Common myeloid progenitor, CD34-positive (primary cell): ENCODE data around the gene NEURL1B.

Experiments used
- CTCF ChIA-PET: fragments of 350-600 bp; sonication (Branson Sonifier 250); formaldehyde crosslinking; loops from one replicate; lab custom pipeline; 2021; ENCODE audit warnings: antibody characterized with exemption; lab: Charles Lee
- POLR2A ChIA-PET: fragments of 350-600 bp; sonication (Branson Sonifier 250); formaldehyde crosslinking; loops from one replicate; lab custom pipeline; 2021; ENCODE audit warnings: antibody characterized with exemption; lab: Charles Lee
- DNase-seq, 3 donors: peaks; one replicate each; pipeline versions ENCODE4 v3.0.0 to v3.0.0-alpha.2; 2013
- H3K27ac ChIP-seq, 2 experiments: 1 replicate in 1 of 2; 2 replicates in 1 of 2; pipeline ENCODE4 v1.7.0; 2013; ENCODE audit warnings: inconsistent platforms in 2 of 2, low read length in 2 of 2, mild to moderate bottlenecking in 2 of 2, low read depth in 1 of 2, moderate library complexity in 1 of 2; ENCODE audit not compliant: severe bottlenecking in 2 of 2, insufficient read depth in 1 of 2, poor library complexity in 1 of 2
- H3K27me3 ChIP-seq, 5 experiments: replicated peaks in 2 of 5; 1 replicate in 3 of 5; 2 replicates in 2 of 5; pipeline versions ENCODE4 v1.6.1 to v1.7.0; 2013; ENCODE audit warnings: low read length in 4 of 5, mild to moderate bottlenecking in 2 of 5, moderate library complexity in 2 of 5, inconsistent platforms in 1 of 5; ENCODE audit not compliant: insufficient read depth in 5 of 5, control insufficient read depth in 4 of 5
- H3K36me3 ChIP-seq, 4 experiments: 1 replicate in 2 of 4; 2 replicates in 2 of 4; pipeline versions ENCODE4 v1.6.1 to v1.7.0; 2013; ENCODE audit warnings: low read length in 3 of 4, control low read depth in 1 of 4, mild to moderate bottlenecking in 1 of 4; ENCODE audit not compliant: control insufficient read depth in 4 of 4, insufficient read depth in 4 of 4
- H3K4me1 ChIP-seq, 4 experiments: 1 replicate in 3 of 4; 2 replicates in 1 of 4; pipeline versions ENCODE4 v1.6.1 to v1.7.1; 2013; ENCODE audit warnings: low read length in 3 of 4, mild to moderate bottlenecking in 3 of 4, control low read depth in 1 of 4, inconsistent platforms in 1 of 4, moderate library complexity in 1 of 4; ENCODE audit not compliant: control insufficient read depth in 4 of 4, insufficient read depth in 4 of 4; ENCODE audit errors: control extremely low read depth in 1 of 4
- H3K4me3 ChIP-seq, 7 experiments: 1 replicate in 4 of 7; 2 replicates in 3 of 7; pipeline versions ENCODE4 v1.5.1 to v1.7.0; 2013; ENCODE audit warnings: mild to moderate bottlenecking in 7 of 7, low read length in 6 of 7, moderate library complexity in 6 of 7, inconsistent platforms in 2 of 7, low read depth in 2 of 7, control low read depth in 1 of 7; ENCODE audit not compliant: insufficient read depth in 4 of 7, control insufficient read depth in 1 of 7; ENCODE audit errors: extremely low read depth in 1 of 7
- H3K9me3 ChIP-seq, 5 experiments: 1 replicate in 4 of 5; 2 replicates in 1 of 5; pipeline versions ENCODE4 v1.6.1 to v1.7.1; 2013; ENCODE audit warnings: low read length in 4 of 5, mild to moderate bottlenecking in 2 of 5, inconsistent platforms in 1 of 5, low read depth in 1 of 5, moderate library complexity in 1 of 5; ENCODE audit not compliant: control insufficient read depth in 4 of 5, insufficient read depth in 2 of 5; ENCODE audit errors: control extremely low read depth in 1 of 5
- WGBS: methylation state at CpG from one replicate; pipeline ENCODE4 v1.1.5; 2013; ENCODE audit not compliant: insufficient coverage; 5-methylcytosine and 5-hydroxymethylcytosine counted together

The NEURL1B gene

GRCh38 chr5:172659909-172660628 is 19.0 kb downstream of the NEURL1B start:
- 42% methylated on average over 14 of the region's 18 CpGs for WGBS
- H3K4me3 ChIP-seq: no peak overlapping the region
- peak overlapping the region; percentile 33 to 73 for H3K27ac ChIP-seq

GRCh38 chr5:172660974-172661373 is 19.9 kb downstream of the NEURL1B start:
- 90% methylated on average over 2 of the region's 3 CpGs for WGBS
- CTCF ChIA-PET: interaction anchor here (1.0 to 4.1 kb wide), 4 partner anchors 18 to 182 kb away, joined by 3 to 44 read pairs (median 4); partner anchors contain the start of gene NEURL1B
- H3K4me1 ChIP-seq: peaks cover 1 to 68% (median 36%) of the 10 kb centered on the region in 4 experiments

More at GRCh38 chr5:172659909-172660628, 19.0 kb downstream of the NEURL1B start:
- Histone ChIP-seq H3K4me1 (peaks cover 1 to 64% (median 34%) of the 10 kb centered on the region in 4 experiments), H3K9me3 (peaks cover 0 to 10% (median 9%) of the 10 kb centered on the region in 5 experiments), H3K36me3 (peaks cover 0 to 9% (median 2%) of the 10 kb centered on the region in 4 experiments), H3K27me3 (no peaks in the 10 kb centered on the region)
- CTCF ChIA-PET: interaction anchor here (0.9 to 4.1 kb wide), 11 partner anchors 8 to 692 kb away, joined by 3 to 44 read pairs (median 5); partner anchors contain the start of gene NEURL1B
- DNase-seq: peak; percentile 40 to 82 (median 72)
- POLR2A ChIA-PET: interaction anchor here (1.4 kb wide), 1 partner anchor 18 kb away, joined by 5 read pairs; the partner anchor contains the start of gene NEURL1B

GRCh38 chr5:172661526-172661925 is 20.5 kb downstream of the NEURL1B start:
- no peaks in the 10 kb centered on the region for H3K9me3 ChIP-seq
- H3K4me1 ChIP-seq: peaks cover 1 to 68% (median 37%) of the 10 kb centered on the region in 4 experiments
- WGBS: 79% methylated on average over 9 of the region's 9 CpGs
- H3K27ac ChIP-seq: peak overlapping the region; percentile 21 to 28
- no peaks in the 10 kb centered on the region for H3K27me3 ChIP-seq
- CTCF ChIA-PET: interaction anchor here (0.6 kb wide), 1 partner anchor 29 kb away, joined by 3 read pairs; no protein-coding TSS in a partner anchor
- no peak for DNase-seq
- POLR2A ChIA-PET: no interaction called here
- H3K4me3 ChIP-seq: no peak overlapping the region
- peaks cover 0 to 3% (median 0%) of the 10 kb centered on the region in 4 experiments for H3K36me3 ChIP-seq

More at GRCh38 chr5:172660974-172661373, 19.9 kb downstream of the NEURL1B start:
- POLR2A ChIA-PET: no interaction called here
- Histone ChIP-seq H3K9me3 (peaks cover 0 to 1% (median 0%) of the 10 kb centered on the region in 5 experiments), H3K36me3 (peaks cover 0 to 3% (median under 1%) of the 10 kb centered on the region in 4 experiments), H3K27ac (no peak overlapping the region), H3K4me3 (no peak overlapping the region), H3K27me3 (no peaks in the 10 kb centered on the region)
- DNase-seq: no peak

GRCh38 chr5:172662596-172662995 is 21.5 kb downstream of the NEURL1B start:
- no peaks in the 10 kb centered on the region for H3K9me3 ChIP-seq
- ChIA-PET CTCF (no interaction called here), POLR2A (no interaction called here)
- H3K27me3 ChIP-seq: no peaks in the 10 kb centered on the region
- DNase-seq: no peak
- H3K27ac ChIP-seq: no peak overlapping the region
- peaks cover 0 to 3% (median 0%) of the 10 kb centered on the region in 4 experiments for H3K36me3 ChIP-seq
- no peak overlapping the region for H3K4me3 ChIP-seq
- 90% methylated on average over 2 of the region's 2 CpGs for WGBS
- H3K4me1 ChIP-seq: peaks cover 1 to 59% (median 35%) of the 10 kb centered on the region in 4 experiments

- peaks cover 1 to 46% (median 24%) of the 10 kb centered on the region in 4 experiments for H3K4me1 ChIP-seq
- no peak overlapping the region for H3K27ac ChIP-seq
- H3K36me3 ChIP-seq: peaks cover 0 to 8% (median 0%) of the 10 kb centered on the region in 4 experiments
- H3K4me3 ChIP-seq: no peak overlapping the region
- CTCF ChIA-PET: interaction anchor here (1.3 to 2.1 kb wide), 3 partner anchors 8 to 32 kb away, joined by 4 to 6 read pairs (median 5); no protein-coding TSS in a partner anchor
- POLR2A ChIA-PET: interaction anchor here (0.8 kb wide), 1 partner anchor 38 kb away, joined by 3 read pairs; no protein-coding TSS in a partner anchor
- H3K9me3 ChIP-seq: no peaks in the 10 kb centered on the region
- WGBS: 88% methylated on average over 4 of the region's 5 CpGs
- DNase-seq: no peak
- H3K27me3 ChIP-seq: no peaks in the 10 kb centered on the region
Observed at GRCh38 chr5:172664018-172664417, 23.0 kb downstream of the NEURL1B start.

- Histone ChIP-seq H3K4me3 (no peak overlapping the region), H3K4me1 (peaks cover 1 to 37% (median 15%) of the 10 kb centered on the region in 4 experiments), H3K27me3 (no peaks in the 10 kb centered on the region), H3K36me3 (peaks cover 0 to 10% (median under 1%) of the 10 kb centered on the region in 4 experiments), H3K9me3 (no peaks in the 10 kb centered on the region), H3K27ac (no peak overlapping the region)
- ChIA-PET CTCF (interaction anchor here (1.3 to 5.2 kb wide), 4 partner anchors 7 to 33 kb away, joined by 4 to 22 read pairs (median 6); no protein-coding TSS in a partner anchor), POLR2A (interaction anchor here (0.8 kb wide), 1 partner anchor 37 kb away, joined by 3 read pairs; no protein-coding TSS in a partner anchor)
- 84% methylated on average over 12 of the region's 16 CpGs for WGBS
- DNase-seq: peak in 1 of 3 donors; percentile 34
Observed at GRCh38 chr5:172664681-172665541, 23.8 kb downstream of the NEURL1B start.
